ENCODE measurements around the gene NOP14.

Gene NOP14

DNA sequence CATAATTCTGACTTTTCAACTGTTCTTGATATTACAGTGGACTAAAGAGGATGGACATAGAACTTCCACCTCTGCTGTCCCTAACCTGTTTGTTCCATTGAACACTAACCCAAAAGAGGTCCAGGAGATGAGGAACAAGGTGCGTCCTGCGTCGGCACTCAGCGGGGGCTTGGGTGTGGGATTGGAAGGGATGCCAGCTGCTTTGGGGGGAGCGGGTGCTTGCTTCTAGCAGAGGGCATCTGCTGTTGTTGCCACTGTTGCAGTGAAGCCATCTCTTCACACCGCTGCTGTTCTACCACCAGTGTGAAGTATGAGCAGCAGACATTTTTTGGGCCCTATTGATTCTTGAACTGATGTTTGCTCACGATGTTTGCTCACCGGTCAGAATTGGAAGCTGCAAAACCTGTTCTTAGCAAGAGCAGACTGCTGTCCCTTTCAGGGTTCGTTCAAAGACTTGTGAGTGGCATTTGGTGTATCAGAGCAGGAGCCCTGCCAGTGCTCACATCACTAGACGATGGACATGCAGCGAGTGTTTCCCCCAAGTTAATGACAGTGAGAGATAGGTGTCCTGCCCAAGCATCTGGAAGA, 55.4 kb downstream of the NOP14 start:
- H3K4me2 ChIP-seq (ENCODE audit: insufficient read depth, low read length), result no peak overlapping the region
- H3K4me3 ChIP-seq (ENCODE audit: low read depth in 1 of 2, low read length in 2 of 2), result no peak overlapping the region
- no peak overlapping the region for H3K9ac ChIP-seq (ENCODE audit: low read depth, low read length)
- H3K79me2 ChIP-seq (ENCODE audit: insufficient read depth, low read length), result no peaks in the 10 kb centered on the region
- no peaks in the 10 kb centered on the region for H4K20me1 ChIP-seq (ENCODE audit: insufficient read depth, low read length)
- H3K27ac ChIP-seq (ENCODE audit: low read length), result no peak overlapping the region
- H3K4me1 ChIP-seq (ENCODE audit: insufficient read depth, low read length), result no peaks in the 10 kb centered on the region
- no peaks in the 10 kb centered on the region for H3K9me3 ChIP-seq (ENCODE audit: insufficient read depth, low read length, severe bottlenecking)
- no peak overlapping the region for H2AFZ ChIP-seq (ENCODE audit: low read depth, low read length)
- DNase-seq (no peak), ATAC-seq (ENCODE audit: insufficient read depth, low read depth) (no peak)
- no peaks in the 10 kb centered on the region for H3K27me3 ChIP-seq (ENCODE audit: insufficient read depth, low read length, poor library complexity)
- TF ChIP-seq EZH2 (IDR thresholded peaks at IDR 0.05; ENCODE audit: borderline replicate concordance, low read depth, low read length, severe bottlenecking), result no peak
- peaks cover 90% of the 10 kb centered on the region for H3K36me3 ChIP-seq (ENCODE audit: insufficient read depth, low read length)

DNA sequence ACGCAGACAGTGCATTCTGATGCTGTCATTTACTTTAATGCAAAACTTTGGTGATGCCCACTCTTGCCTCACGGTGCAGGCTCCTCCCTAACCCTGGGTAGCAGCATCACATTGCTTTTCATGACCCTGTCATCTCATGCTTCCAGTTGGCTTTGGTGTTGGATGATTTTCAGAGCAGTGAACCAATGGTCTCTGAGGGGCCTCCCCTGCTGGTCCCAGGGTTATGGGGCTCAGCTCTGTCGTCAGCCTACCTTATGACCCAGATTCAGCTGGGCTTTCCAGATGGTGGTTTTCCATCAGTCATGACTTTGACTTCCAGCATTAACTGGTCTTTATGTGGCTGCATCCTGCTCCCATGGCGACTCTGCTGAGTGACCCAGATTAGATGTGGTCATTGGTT, 56.0 kb downstream of the NOP14 start:
- TF ChIP-seq, protein P1, sequence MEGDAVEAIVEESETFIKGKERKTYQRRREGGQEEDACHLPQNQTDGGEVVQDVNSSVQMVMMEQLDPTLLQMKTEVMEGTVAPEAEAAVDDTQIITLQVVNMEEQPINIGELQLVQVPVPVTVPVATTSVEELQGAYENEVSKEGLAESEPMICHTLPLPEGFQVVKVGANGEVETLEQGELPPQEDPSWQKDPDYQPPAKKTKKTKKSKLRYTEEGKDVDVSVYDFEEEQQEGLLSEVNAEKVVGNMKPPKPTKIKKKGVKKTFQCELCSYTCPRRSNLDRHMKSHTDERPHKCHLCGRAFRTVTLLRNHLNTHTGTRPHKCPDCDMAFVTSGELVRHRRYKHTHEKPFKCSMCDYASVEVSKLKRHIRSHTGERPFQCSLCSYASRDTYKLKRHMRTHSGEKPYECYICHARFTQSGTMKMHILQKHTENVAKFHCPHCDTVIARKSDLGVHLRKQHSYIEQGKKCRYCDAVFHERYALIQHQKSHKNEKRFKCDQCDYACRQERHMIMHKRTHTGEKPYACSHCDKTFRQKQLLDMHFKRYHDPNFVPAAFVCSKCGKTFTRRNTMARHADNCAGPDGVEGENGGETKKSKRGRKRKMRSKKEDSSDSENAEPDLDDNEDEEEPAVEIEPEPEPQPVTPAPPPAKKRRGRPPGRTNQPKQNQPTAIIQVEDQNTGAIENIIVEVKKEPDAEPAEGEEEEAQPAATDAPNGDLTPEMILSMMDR (IDR thresholded peaks at IDR 0.05; ENCODE audit: borderline replicate concordance, extremely low read depth, low read length, poor library complexity, severe bottlenecking), result no peak
- no peak for TF ChIP-seq EZH2 (IDR thresholded peaks at IDR 0.05; ENCODE audit: borderline replicate concordance, low read depth, low read length, severe bottlenecking)
- H3K36me3 ChIP-seq (ENCODE audit: insufficient read depth, low read length), result peaks cover 88% of the 10 kb centered on the region
- H3K4me2 ChIP-seq (ENCODE audit: insufficient read depth, low read length), result no peak overlapping the region

DNA sequence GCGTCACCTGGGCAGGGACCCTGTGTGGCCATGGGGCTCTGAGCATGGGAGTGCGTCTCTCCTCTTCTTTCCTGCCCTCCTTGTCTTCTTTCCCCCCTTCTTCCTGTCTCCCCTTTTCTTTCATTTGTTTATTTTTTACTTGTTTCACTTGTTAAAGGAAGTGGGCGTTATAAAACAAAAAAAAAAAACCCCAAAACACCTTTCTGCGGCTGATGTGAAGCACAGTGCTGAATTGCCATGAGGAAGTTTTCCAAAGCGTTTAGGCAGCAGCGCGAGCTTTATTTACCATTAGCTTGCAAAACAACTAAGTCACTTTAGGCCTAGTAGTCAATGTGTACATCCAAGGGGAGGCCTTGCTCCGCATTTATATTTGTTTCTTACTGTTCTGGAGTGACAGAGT, 57.0 kb downstream of the NOP14 start:
- no peak overlapping the region for H3K27ac ChIP-seq (ENCODE audit: low read length)
- H3K27me3 ChIP-seq (ENCODE audit: insufficient read depth, low read length, poor library complexity), result no peaks in the 10 kb centered on the region
- no peak overlapping the region for H3K9ac ChIP-seq (ENCODE audit: low read depth, low read length)
- no peak overlapping the region for H3K4me3 ChIP-seq (ENCODE audit: low read depth in 1 of 2, low read length in 2 of 2)
- ATAC-seq (ENCODE audit: insufficient read depth, low read depth) (no peak), DNase-seq (no peak)
- H3K4me2 ChIP-seq (ENCODE audit: insufficient read depth, low read length), result no peak overlapping the region
- H3K36me3 ChIP-seq (ENCODE audit: insufficient read depth, low read length), result peaks cover 89% of the 10 kb centered on the region
- H2AFZ ChIP-seq (ENCODE audit: low read depth, low read length), result no peak overlapping the region
- TF ChIP-seq EZH2 (IDR thresholded peaks at IDR 0.05; ENCODE audit: borderline replicate concordance, low read depth, low read length, severe bottlenecking), result no peak
- TF ChIP-seq, protein P1 (IDR thresholded peaks at IDR 0.05; ENCODE audit: borderline replicate concordance, extremely low read depth, low read length, poor library complexity, severe bottlenecking), result no peak
- H3K9me3 ChIP-seq (ENCODE audit: insufficient read depth, low read length, severe bottlenecking), result no peaks in the 10 kb centered on the region
- no peaks in the 10 kb centered on the region for H4K20me1 ChIP-seq (ENCODE audit: insufficient read depth, low read length)
- no peaks in the 10 kb centered on the region for H3K4me1 ChIP-seq (ENCODE audit: insufficient read depth, low read length)
- H3K79me2 ChIP-seq (ENCODE audit: insufficient read depth, low read length), result no peaks in the 10 kb centered on the region

More for the DNA sequence above, 56.0 kb downstream of the NOP14 start:
- no peak for ATAC-seq (ENCODE audit: insufficient read depth, low read depth)
- no peaks in the 10 kb centered on the region for H3K4me1 ChIP-seq (ENCODE audit: insufficient read depth, low read length)
- H3K27me3 ChIP-seq (ENCODE audit: insufficient read depth, low read length, poor library complexity), result no peaks in the 10 kb centered on the region
- H3K79me2 ChIP-seq (ENCODE audit: insufficient read depth, low read length), result no peaks in the 10 kb centered on the region
- no peaks in the 10 kb centered on the region for H3K9me3 ChIP-seq (ENCODE audit: insufficient read depth, low read length, severe bottlenecking)
- H4K20me1 ChIP-seq (ENCODE audit: insufficient read depth, low read length), result no peaks in the 10 kb centered on the region
- H2AFZ ChIP-seq (ENCODE audit: low read depth, low read length), result no peak overlapping the region
- H3K4me3 ChIP-seq (ENCODE audit: low read depth in 1 of 2, low read length in 2 of 2), result no peak overlapping the region
- no peak overlapping the region for H3K9ac ChIP-seq (ENCODE audit: low read depth, low read length)
- H3K27ac ChIP-seq (ENCODE audit: low read length), result no peak overlapping the region
- no peak for DNase-seq

DNA sequence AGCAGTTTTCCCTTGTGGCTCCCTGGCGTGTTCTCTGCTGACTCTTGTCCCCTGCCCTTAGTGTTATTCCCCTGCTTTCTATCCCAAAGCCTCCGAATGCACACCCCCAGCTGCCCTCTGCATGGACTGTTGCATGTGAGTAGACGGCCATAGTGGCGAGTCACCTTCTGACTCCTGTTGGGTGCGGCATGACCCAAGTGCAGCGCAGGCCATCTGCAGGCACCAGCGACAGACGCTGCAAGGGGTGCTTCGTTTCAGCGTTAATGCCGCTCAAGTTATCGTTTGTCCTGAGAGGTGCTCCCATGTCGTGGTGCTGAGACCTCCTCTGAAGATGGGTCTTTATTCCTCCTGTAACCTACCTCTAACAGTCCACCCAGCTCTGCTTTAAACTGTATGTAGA, 57.7 kb downstream of the NOP14 start:
- H3K4me3 ChIP-seq (ENCODE audit: low read depth in 1 of 2, low read length in 2 of 2), result no peak overlapping the region
- H3K79me2 ChIP-seq (ENCODE audit: insufficient read depth, low read length), result no peaks in the 10 kb centered on the region
- no peak overlapping the region for H3K27ac ChIP-seq (ENCODE audit: low read length)
- no peaks in the 10 kb centered on the region for H3K9me3 ChIP-seq (ENCODE audit: insufficient read depth, low read length, severe bottlenecking)
- H3K4me2 ChIP-seq (ENCODE audit: insufficient read depth, low read length), result no peak overlapping the region
- no peak overlapping the region for H2AFZ ChIP-seq (ENCODE audit: low read depth, low read length)
- H3K9ac ChIP-seq (ENCODE audit: low read depth, low read length), result no peak overlapping the region
- DNase-seq (no peak), ATAC-seq (ENCODE audit: insufficient read depth, low read depth) (no peak)
- 0 out of 2 replicates have a peak, but pooled peaks cover under 1% of the 10 kb centered on the region for H4K20me1 ChIP-seq (ENCODE audit: insufficient read depth, low read length)
- no peaks in the 10 kb centered on the region for H3K4me1 ChIP-seq (ENCODE audit: insufficient read depth, low read length)
- no peaks in the 10 kb centered on the region for H3K27me3 ChIP-seq (ENCODE audit: insufficient read depth, low read length, poor library complexity)
- peaks cover 89% of the 10 kb centered on the region for H3K36me3 ChIP-seq (ENCODE audit: insufficient read depth, low read length)
- TF ChIP-seq, protein P1 (IDR thresholded peaks at IDR 0.05; ENCODE audit: borderline replicate concordance, extremely low read depth, low read length, poor library complexity, severe bottlenecking), result no peak
- TF ChIP-seq EZH2 (IDR thresholded peaks at IDR 0.05; ENCODE audit: borderline replicate concordance, low read depth, low read length, severe bottlenecking), result no peak
